Tibial nerve (tissue), 4 donors: Measurements from ENCODE around the gene MAST3. TPM values are rescaled to one million over a fixed set of nuclear protein-coding genes. Genes with fewer than 3 reads are reported as not detected.
A peak's percentile ranks its signal among the peaks of the same experiment; 100 is the strongest.

ENCODE experiments used
- DNase-seq, 2 donors: peaks; one replicate each; pipeline ENCODE4 v3.0.0-alpha.2; 2019; ENCODE audit warnings: low spot score in 2 of 2
- H3K27ac ChIP-seq, 4 donors: fragments of 200-600 bp; sonication (generic) in 3 of 4; one replicate each; pipeline ENCODE4 v1.5.1; 2017 to 2019; ENCODE audit warnings: mild to moderate bottlenecking in 1 of 4
- H3K27me3 ChIP-seq, 2 donors: fragments of 200-600 bp; sonication (generic) in 1 of 2; one replicate each; pipeline versions ENCODE4 v1.5.1 to v1.6.0; 2017 to 2019
- H3K36me3 ChIP-seq, 3 donors: fragments of 200-600 bp; sonication (generic); one replicate each; pipeline ENCODE4 v1.5.1; 2018 to 2019
- H3K4me1 ChIP-seq, 4 donors: fragments of 200-600 bp; sonication (generic) in 3 of 4; one replicate each; pipeline ENCODE4 v1.5.1; 2017 to 2019
- H3K4me3 ChIP-seq, 4 donors: fragments of 200-600 bp; sonication (generic) in 3 of 4; one replicate each; pipeline ENCODE4 v1.5.1; 2017 to 2019; ENCODE audit warnings: mild to moderate bottlenecking in 1 of 4, moderate library complexity in 1 of 4
- H3K9me3 ChIP-seq, 4 donors: fragments of 200-600 bp; sonication (generic) in 3 of 4; one replicate each; pipeline ENCODE4 v1.5.1; 2017 to 2019
- CTCF ChIP-seq, 5 experiments: fragments of 200-600 bp in 3 of 5; fragments of 450-650 bp in 2 of 5; sonication (generic) in 3 of 5; IDR thresholded peaks; one replicate each; pipeline ENCODE4 v1.5.1; 2016 to 2019; ENCODE audit warnings: antibody characterized with exemption in 5 of 5, mild to moderate bottlenecking in 3 of 5, moderate library complexity in 2 of 5
- EP300 ChIP-seq, 2 donors: sonication (generic); formaldehyde crosslinking; IDR thresholded peaks; one replicate each; pipeline ENCODE4 v1.6.1; 2017; ENCODE audit warnings: antibody characterized with exemption in 2 of 2, mild to moderate bottlenecking in 1 of 2
- POLR2A ChIP-seq, 2 donors: fragments of 450-650 bp; IDR thresholded peaks; one replicate each; pipeline ENCODE4 v1.6.1; 2017; ENCODE audit warnings: antibody characterized with exemption in 2 of 2, mild to moderate bottlenecking in 2 of 2, moderate library complexity in 2 of 2
- WGBS, 2 donors: methylation state at CpG; one replicate each; pipeline ENCODE4 v1.1.5; 2018; 5-methylcytosine and 5-hydroxymethylcytosine counted together
- total RNA-seq, 4 donors: library from RNA; depleted of rRNA; stranded (reverse); fragments of >200 nt; gene quantifications; one replicate each; pipeline ENCODE4 v1.1.0, GENCODE V29; 2016

The MAST3 gene
- total RNA-seq, 4 donors from 2014 or later, result 7.6 to 19.8 (median 10.0) TPM

GRCh38 chr19:18055967-18056366, 41.6 kb upstream of the MAST3 start:
- TF ChIP-seq POLR2A (IDR thresholded peaks at IDR 0.05) (no peak), CTCF (IDR thresholded peaks at IDR 0.05) (no peak), EP300 (IDR thresholded peaks at IDR 0.05) (no peak)
- no peaks in the 10 kb centered on the region for H3K36me3 ChIP-seq
- H3K4me3 ChIP-seq, result no peak overlapping the region
- no peaks in the 10 kb centered on the region for H3K9me3 ChIP-seq
- peaks cover 0 to 6% of the 10 kb centered on the region in 2 donors for H3K27me3 ChIP-seq
- H3K27ac ChIP-seq, result no peak overlapping the region
- no peak for DNase-seq
- 81 to 86% methylated on average over 5 of the region's 5 CpGs for WGBS, 2 donors
- peaks cover 0 to 27% (median 8%) of the 10 kb centered on the region in 4 donors for H3K4me1 ChIP-seq

DNA sequence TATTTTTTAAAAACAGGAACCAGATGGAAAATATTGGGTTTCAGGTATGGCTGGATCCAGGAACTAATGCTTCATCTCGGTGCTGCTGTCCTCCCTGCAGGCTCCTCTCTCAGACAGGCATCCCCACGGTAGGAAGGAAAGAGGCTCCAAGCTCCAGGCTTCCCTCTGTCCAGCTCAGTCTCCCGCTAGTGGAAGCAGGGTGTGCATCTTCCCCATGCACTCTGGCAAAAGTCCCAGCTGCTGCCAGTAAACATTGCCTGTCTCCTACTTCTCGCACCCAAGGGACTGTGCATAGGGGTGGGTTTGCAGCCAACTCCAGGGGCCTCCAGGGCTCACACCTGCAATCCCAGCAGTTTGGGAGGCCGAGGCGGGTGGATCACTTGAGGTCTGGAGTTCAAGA, 40.0 kb upstream of the MAST3 start:
- Histone ChIP-seq H3K9me3 (no peaks in the 10 kb centered on the region), H3K27ac (peak overlapping the region; percentile 51 to 90 (median 81)), H3K4me1 (peaks cover 0 to 15% (median 5%) of the 10 kb centered on the region in 4 donors), H3K4me3 (no peak overlapping the region), H3K36me3 (no peaks in the 10 kb centered on the region), H3K27me3 (no peaks in the 10 kb centered on the region)
- 58 to 64% methylated on average over 6 of the region's 6 CpGs for WGBS, 2 donors
- peak; percentile 29 to 49 for DNase-seq
- no peak for TF ChIP-seq CTCF (IDR thresholded peaks at IDR 0.05)
- no peak for TF ChIP-seq POLR2A (IDR thresholded peaks at IDR 0.05)
- TF ChIP-seq EP300 (IDR thresholded peaks at IDR 0.05), result no peak

- Histone ChIP-seq H3K36me3 (no peaks in the 10 kb centered on the region), H3K4me3 (peak overlapping the region in 2 of 4 donors; percentile 20 to 24), H3K27ac (peak overlapping the region; percentile 51 to 90 (median 81))
Measured at GRCh38 chr19:18058208-18059009, 39.2 kb upstream of the MAST3 start.

GRCh38 chr19:18059297-18059696, 38.3 kb upstream of the MAST3 start:
- Histone ChIP-seq H3K27me3 (no peaks in the 10 kb centered on the region), H3K4me3 (no peak overlapping the region), H3K4me1 (peaks cover 0 to 15% (median 5%) of the 10 kb centered on the region in 4 donors), H3K9me3 (no peaks in the 10 kb centered on the region), H3K36me3 (no peaks in the 10 kb centered on the region), H3K27ac (no peak overlapping the region)
- DNase-seq, result no peak
- TF ChIP-seq EP300 (IDR thresholded peaks at IDR 0.05) (no peak), CTCF (IDR thresholded peaks at IDR 0.05) (no peak), POLR2A (IDR thresholded peaks at IDR 0.05) (no peak)
- 68 to 72% methylated on average over 8 of the region's 8 CpGs for WGBS, 2 donors

More at GRCh38 chr19:18058208-18059009, 39.2 kb upstream of the MAST3 start:
- Histone ChIP-seq H3K4me1 (peaks cover 0 to 15% (median 5%) of the 10 kb centered on the region in 4 donors), H3K9me3 (no peaks in the 10 kb centered on the region), H3K27me3 (no peaks in the 10 kb centered on the region)
- peak; percentile 94 to 99 (median 98) for TF ChIP-seq CTCF (IDR thresholded peaks at IDR 0.05)
- peak; percentile 72 to 83 for TF ChIP-seq EP300 (IDR thresholded peaks at IDR 0.05)
- TF ChIP-seq POLR2A (IDR thresholded peaks at IDR 0.05), result peak in 1 of 2 donors; percentile 50
- WGBS, 2 donors, result 3 to 4% methylated on average over 34 of the region's 34 CpGs
- peak; percentile 50 to 64 for DNase-seq

GRCh38 chr19:18059902-18060301, 37.7 kb upstream of the MAST3 start:
- 80 to 90% methylated on average over 4 to 5 of the region's 5 CpGs for WGBS, 2 donors
- H3K27ac ChIP-seq, result no peak overlapping the region
- no peaks in the 10 kb centered on the region for H3K9me3 ChIP-seq
- no peak overlapping the region for H3K4me3 ChIP-seq
- H3K27me3 ChIP-seq, result no peaks in the 10 kb centered on the region
- TF ChIP-seq CTCF (IDR thresholded peaks at IDR 0.05) (no peak), POLR2A (IDR thresholded peaks at IDR 0.05) (no peak)
- H3K4me1 ChIP-seq, result peaks cover 0 to 15% (median 5%) of the 10 kb centered on the region in 4 donors
- H3K36me3 ChIP-seq, result no peaks in the 10 kb centered on the region
- DNase-seq, result no peak
